ENCODE data around the gene RAPGEF4. TPM values are rescaled to one million over a fixed set of nuclear protein-coding genes. Genes with fewer than 3 reads are reported as not detected.

Gene RAPGEF4
- total and polyA plus RNA-seq, 8 donors: 3.6 to 23.7 (median 9.8) TPM; not detected in 1

DNA sequence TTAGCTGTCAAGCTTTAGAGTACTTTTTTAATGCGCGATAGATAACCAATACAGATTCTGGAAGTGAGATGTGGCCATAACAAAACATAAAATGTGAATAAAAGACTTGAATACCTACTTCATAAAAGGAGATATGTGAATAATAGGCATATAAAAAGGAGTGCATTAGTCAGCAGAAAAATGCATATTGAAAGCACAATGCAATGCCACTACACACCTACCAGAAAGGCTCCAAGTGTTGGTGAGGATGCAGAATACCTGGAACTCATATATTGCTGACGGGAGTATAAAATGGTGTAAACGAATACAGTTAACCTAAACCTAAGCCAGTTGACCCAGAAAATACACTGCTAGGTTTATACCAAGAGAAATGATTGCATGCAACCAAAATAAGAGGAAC is 10.9 kb upstream of the RAPGEF4 start:
- no peaks in the 10 kb centered on the region for H3K9me3 ChIP-seq
- DNase-seq: no peak
- intact Hi-C loops (cut with DNase I; ENCODE audit: low total_unique reads): no loop called here
- no peaks in the 10 kb centered on the region for H3K27me3 ChIP-seq
- H3K27ac ChIP-seq: no peak overlapping the region
- no peaks in the 10 kb centered on the region for H3K36me3 ChIP-seq
- H3K4me3 ChIP-seq: no peak overlapping the region
- no peaks in the 10 kb centered on the region for H3K4me1 ChIP-seq
- TF ChIP-seq POLR2AphosphoS5 (IDR thresholded peaks at IDR 0.05): no peak
- no peak for TF ChIP-seq EP300 (IDR thresholded peaks at IDR 0.05)
- no peak for TF ChIP-seq POLR2A (IDR thresholded peaks at IDR 0.05)
- TF ChIP-seq, protein P1, sequence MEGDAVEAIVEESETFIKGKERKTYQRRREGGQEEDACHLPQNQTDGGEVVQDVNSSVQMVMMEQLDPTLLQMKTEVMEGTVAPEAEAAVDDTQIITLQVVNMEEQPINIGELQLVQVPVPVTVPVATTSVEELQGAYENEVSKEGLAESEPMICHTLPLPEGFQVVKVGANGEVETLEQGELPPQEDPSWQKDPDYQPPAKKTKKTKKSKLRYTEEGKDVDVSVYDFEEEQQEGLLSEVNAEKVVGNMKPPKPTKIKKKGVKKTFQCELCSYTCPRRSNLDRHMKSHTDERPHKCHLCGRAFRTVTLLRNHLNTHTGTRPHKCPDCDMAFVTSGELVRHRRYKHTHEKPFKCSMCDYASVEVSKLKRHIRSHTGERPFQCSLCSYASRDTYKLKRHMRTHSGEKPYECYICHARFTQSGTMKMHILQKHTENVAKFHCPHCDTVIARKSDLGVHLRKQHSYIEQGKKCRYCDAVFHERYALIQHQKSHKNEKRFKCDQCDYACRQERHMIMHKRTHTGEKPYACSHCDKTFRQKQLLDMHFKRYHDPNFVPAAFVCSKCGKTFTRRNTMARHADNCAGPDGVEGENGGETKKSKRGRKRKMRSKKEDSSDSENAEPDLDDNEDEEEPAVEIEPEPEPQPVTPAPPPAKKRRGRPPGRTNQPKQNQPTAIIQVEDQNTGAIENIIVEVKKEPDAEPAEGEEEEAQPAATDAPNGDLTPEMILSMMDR (IDR thresholded peaks at IDR 0.05): no peak
- 86 to 95% (median 90%) methylated on average over 4 of the region's 4 CpGs for WGBS, 5 donors

DNA sequence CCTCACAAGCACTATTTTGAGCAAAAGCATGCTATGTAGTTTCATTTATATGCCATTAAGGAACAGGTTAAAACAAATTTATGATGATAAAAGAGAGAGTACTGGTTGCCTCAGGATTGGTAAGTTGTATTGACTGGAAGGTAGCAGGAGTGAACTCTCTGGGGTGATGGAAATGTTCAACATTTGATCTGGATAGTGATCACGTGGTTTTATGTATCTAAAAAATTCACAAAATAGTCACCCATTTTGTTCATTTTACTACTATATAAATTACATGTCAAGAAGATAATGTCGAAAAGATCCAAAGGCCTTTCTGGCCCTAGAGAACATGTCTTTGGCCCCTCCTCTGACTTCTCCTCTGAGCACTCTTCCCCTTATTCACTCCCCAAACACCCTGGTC is 10.4 kb upstream of the RAPGEF4 start:
- no peak overlapping the region for H3K4me3 ChIP-seq

DNA sequence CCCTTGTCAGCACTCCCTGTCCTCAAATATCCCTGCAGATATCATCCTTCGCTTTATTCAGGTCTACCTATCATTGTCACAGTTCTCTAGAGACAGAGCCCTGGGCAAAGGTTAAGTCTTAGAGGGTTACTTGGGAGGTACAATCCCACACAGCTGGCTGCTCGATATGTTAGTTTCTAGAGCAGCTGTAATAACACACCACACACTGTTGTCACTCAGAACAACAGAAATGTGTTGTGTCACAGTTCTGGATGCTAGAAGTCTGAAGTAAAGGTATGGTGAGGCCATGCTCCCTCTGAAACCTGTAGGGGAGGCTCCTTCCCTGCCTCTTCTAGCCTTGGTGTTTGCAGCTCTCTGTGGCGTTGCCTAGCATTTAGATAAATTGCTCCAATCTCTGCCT is 9.9 kb upstream of the RAPGEF4 start:
- Histone ChIP-seq H3K36me3 (no peaks in the 10 kb centered on the region), H3K27me3 (no peaks in the 10 kb centered on the region), H3K27ac (no peak overlapping the region), H3K4me1 (no peaks in the 10 kb centered on the region), H3K4me3 (no peak overlapping the region), H3K9me3 (no peaks in the 10 kb centered on the region)
- TF ChIP-seq POLR2AphosphoS5 (IDR thresholded peaks at IDR 0.05): no peak
- TF ChIP-seq, protein P1 (IDR thresholded peaks at IDR 0.05): no peak
- TF ChIP-seq POLR2A (IDR thresholded peaks at IDR 0.05): no peak
- no peak for TF ChIP-seq EP300 (IDR thresholded peaks at IDR 0.05)
- WGBS, 5 donors: 67 to 94% (median 79%) methylated on average over 3 of the region's 3 CpGs
- no peak for DNase-seq
- intact Hi-C loops (cut with DNase I; ENCODE audit: low total_unique reads): no loop called here

More for the DNA sequence above, 10.4 kb upstream of the RAPGEF4 start:
- Histone ChIP-seq H3K36me3 (no peaks in the 10 kb centered on the region), H3K4me1 (no peaks in the 10 kb centered on the region), H3K9me3 (no peaks in the 10 kb centered on the region), H3K27ac (no peak overlapping the region), H3K27me3 (no peaks in the 10 kb centered on the region)
- TF ChIP-seq EP300 (IDR thresholded peaks at IDR 0.05): no peak
- TF ChIP-seq POLR2AphosphoS5 (IDR thresholded peaks at IDR 0.05): no peak
- no peak for TF ChIP-seq POLR2A (IDR thresholded peaks at IDR 0.05)
- TF ChIP-seq, protein P1 (IDR thresholded peaks at IDR 0.05): no peak
- no peak for DNase-seq
- WGBS, 5 donors: 80 to 92% (median 84%) methylated on average over 2 of the region's 2 CpGs
- intact Hi-C loops (cut with DNase I; ENCODE audit: low total_unique reads): no loop called here

DNA sequence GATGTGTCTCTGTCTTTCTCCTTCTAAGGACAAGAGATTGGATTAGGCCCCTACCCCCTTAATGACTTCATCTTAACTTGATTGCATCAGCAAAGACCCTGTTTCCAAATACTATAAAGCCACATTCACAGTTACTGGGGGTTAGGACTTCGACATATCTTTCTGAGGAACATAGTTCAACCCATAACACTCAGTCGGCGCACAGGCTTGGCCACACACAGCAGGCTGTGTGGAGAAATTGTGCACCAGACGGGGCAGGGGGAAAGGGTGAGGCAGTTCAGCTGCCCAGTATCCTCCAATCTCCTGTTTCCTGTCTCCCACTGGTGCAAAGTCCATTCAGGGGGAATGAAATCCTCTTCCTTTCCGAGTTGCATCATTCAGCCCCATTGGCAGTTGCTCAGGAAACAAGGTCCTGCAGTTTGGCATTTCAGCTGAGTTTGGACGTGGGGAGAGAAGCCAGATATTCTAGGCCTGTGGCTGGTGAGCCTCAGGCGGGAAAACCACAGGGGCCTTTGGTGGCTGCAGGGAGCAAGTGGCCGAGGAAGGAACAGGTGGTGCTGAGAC is 9.4 kb upstream of the RAPGEF4 start:
- Histone ChIP-seq H3K9me3 (no peaks in the 10 kb centered on the region), H3K27me3 (no peaks in the 10 kb centered on the region), H3K27ac (no peak overlapping the region), H3K4me3 (no peak overlapping the region), H3K36me3 (no peaks in the 10 kb centered on the region), H3K4me1 (no peaks in the 10 kb centered on the region)
- intact Hi-C loops (cut with DNase I; ENCODE audit: low total_unique reads): no loop called here
- peak in 1 of 2 donors; percentile 34 for DNase-seq
- TF ChIP-seq POLR2A (IDR thresholded peaks at IDR 0.05): no peak
- TF ChIP-seq POLR2AphosphoS5 (IDR thresholded peaks at IDR 0.05): no peak
- TF ChIP-seq EP300 (IDR thresholded peaks at IDR 0.05): no peak
- TF ChIP-seq, protein P1 (IDR thresholded peaks at IDR 0.05): no peak
- WGBS, 5 donors: 73 to 80% (median 75%) methylated on average over 8 of the region's 8 CpGs

Data from stomach (tissue), 9 donors.